Lung (tissue), 12 donors: ENCODE measurements around the gene ADAMTSL2. TPM values are rescaled to one million over a fixed set of nuclear protein-coding genes. Genes with fewer than 3 reads are reported as not detected.

Experiments used
- ATAC-seq: fragments of 200-7000 bp; cut with Tn5 transposase; one replicate; pipeline ENCODE4 v1.9.1; 2020; ENCODE audit warnings: moderate number of reproducible peaks; ENCODE audit not compliant: insufficient read depth, low FRiP score
- DNase-seq, 3 donors: peaks; one replicate each; pipeline ENCODE4 v3.0.0-alpha.2; 2013 to 2017
- H3K27ac ChIP-seq, 2 donors: one replicate each; pipeline ENCODE4 v1.5.1; 2013; ENCODE audit warnings: mild to moderate bottlenecking in 2 of 2, moderate library complexity in 2 of 2, control low read depth in 1 of 2, inconsistent platforms in 1 of 2, low read depth in 1 of 2, low read length in 1 of 2
- H3K27me3 ChIP-seq, 3 donors: one replicate each; pipeline ENCODE4 v1.5.1; 2013; ENCODE audit warnings: low read length in 2 of 3; ENCODE audit not compliant: control insufficient read depth in 3 of 3, insufficient read depth in 3 of 3
- H3K36me3 ChIP-seq, 4 donors: one replicate each; pipeline ENCODE4 v1.5.1; 2013; ENCODE audit warnings: low read length in 4 of 4, mild to moderate bottlenecking in 1 of 4, moderate library complexity in 1 of 4; ENCODE audit not compliant: control insufficient read depth in 4 of 4, insufficient read depth in 4 of 4
- H3K4me1 ChIP-seq, 5 donors: one replicate each; pipeline ENCODE4 v1.5.1; 2013; ENCODE audit warnings: low read length in 5 of 5, mild to moderate bottlenecking in 2 of 5, moderate library complexity in 1 of 5; ENCODE audit not compliant: control insufficient read depth in 5 of 5, insufficient read depth in 5 of 5
- H3K4me3 ChIP-seq: one replicate; pipeline ENCODE4 v1.5.1; 2013; ENCODE audit warnings: mild to moderate bottlenecking, control low read depth, moderate library complexity
- H3K9ac ChIP-seq, 2 donors: one replicate each; pipeline ENCODE4 v1.5.1; 2013; ENCODE audit warnings: low read length in 2 of 2, control low read depth in 1 of 2; ENCODE audit not compliant: insufficient read depth in 1 of 2
- H3K9me3 ChIP-seq, 4 donors: one replicate each; pipeline ENCODE4 v1.5.1; 2013; ENCODE audit warnings: low read length in 3 of 4, mild to moderate bottlenecking in 1 of 4, moderate library complexity in 1 of 4; ENCODE audit not compliant: control insufficient read depth in 4 of 4, insufficient read depth in 3 of 4
- CTCF ChIP-seq: IDR thresholded peaks from 2 replicates; pipeline ENCODE4 v1.5.1; 2012; ENCODE audit warnings: mild to moderate bottlenecking; ENCODE audit errors: control extremely low read depth, extremely low read depth
- WGBS, 2 donors: extraction: QIAGEN DNeasy Blood & Tissue Kit; methylation state at CpG; one replicate each; pipeline ENCODE4 v1.1.7; 2013; 5-methylcytosine and 5-hydroxymethylcytosine counted together
- polyA plus RNA-seq, 2 donors: library from polyadenylated mRNA; stranded (reverse); fragments of 200-250 nt; gene quantifications; one replicate each; pipeline ENCODE4 v1.2.1, GENCODE V29; 2013
- total RNA-seq, 2 donors: library from RNA; depleted of rRNA in 1 of 2; stranded (reverse); fragments of >200 nt in 1 of 2; gene quantifications; one replicate each; pipeline ENCODE4 v1.2.1, GENCODE V29; 2014 to 2021
- donor health status: control.
- donor health status: control.
- donor health status: Bipolar disorder and iron deficiency.
- donor health status: healthy.
- donor health status: DM: yes; HTN: yes; CAD: no.

Gene ADAMTSL2
- total and polyA plus RNA-seq, 4 donors: 6.4 to 20.6 (median 10.1) TPM

DNA sequence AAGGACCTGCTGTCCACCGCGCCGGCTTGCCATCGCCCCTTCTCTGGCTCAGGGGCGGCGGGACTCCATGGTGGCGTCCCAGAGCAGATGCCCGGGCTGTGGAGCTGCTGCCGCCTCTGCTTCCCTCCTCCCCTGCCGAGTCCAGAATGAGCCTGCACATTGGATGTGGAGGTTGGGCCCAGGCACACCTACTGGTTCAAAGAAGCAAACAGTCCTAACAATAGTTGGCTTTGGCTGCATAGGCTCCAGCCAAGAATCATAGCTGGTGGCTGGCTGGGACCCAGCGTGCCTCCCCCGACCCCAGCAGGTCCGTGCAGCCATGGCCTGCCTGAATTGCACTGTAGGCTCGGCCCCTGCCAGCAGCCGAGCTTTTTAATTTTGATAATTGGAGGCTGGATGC, 25.8 kb downstream of the ADAMTSL2 start:
- DNase-seq (no peak), ATAC-seq (no peak)
- Histone ChIP-seq H3K36me3 (no peaks in the 10 kb centered on the region), H3K4me1 (peaks cover 0 to 71% (median 30%) of the 10 kb centered on the region in 5 donors), H3K9me3 (no peaks in the 10 kb centered on the region), H3K27me3 (peaks cover 0 to 5% (median 0%) of the 10 kb centered on the region in 3 donors), H3K9ac (no peak overlapping the region), H3K27ac (no peak overlapping the region), H3K4me3 (no peak overlapping the region)
- no peak for TF ChIP-seq CTCF
- WGBS, 2 donors: 63 to 87% methylated on average over 14 to 15 of the region's 15 CpGs

DNA sequence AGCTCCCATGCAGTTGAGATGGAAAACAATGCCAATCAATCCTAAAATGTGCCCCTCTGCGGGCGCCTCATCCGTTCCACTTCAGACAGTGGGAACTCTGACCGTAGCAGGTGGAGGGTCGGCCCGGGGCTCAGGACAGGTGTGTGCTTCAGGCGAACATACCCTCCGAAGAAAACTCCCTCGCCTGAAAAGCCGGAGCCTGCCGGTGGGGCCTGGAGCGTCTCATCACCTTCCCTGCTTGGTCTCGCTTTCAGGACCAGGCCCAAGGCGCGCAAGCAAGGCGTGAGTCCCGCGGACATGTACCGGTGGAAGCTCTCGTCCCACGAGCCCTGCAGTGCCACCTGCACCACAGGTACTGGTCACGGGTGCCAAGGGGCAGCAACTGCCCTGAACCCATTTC, 26.4 kb downstream of the ADAMTSL2 start:
- H3K27me3 ChIP-seq: peaks cover 0 to 5% (median 0%) of the 10 kb centered on the region in 3 donors
- no peaks in the 10 kb centered on the region for H3K36me3 ChIP-seq
- no peaks in the 10 kb centered on the region for H3K9me3 ChIP-seq
- TF ChIP-seq CTCF: no peak
- DNase-seq (no peak), ATAC-seq (no peak)
- H3K27ac ChIP-seq: no peak overlapping the region
- no peak overlapping the region for H3K9ac ChIP-seq
- H3K4me1 ChIP-seq: peaks cover 0 to 74% (median 31%) of the 10 kb centered on the region in 5 donors
- H3K4me3 ChIP-seq: no peak overlapping the region
- WGBS, 2 donors: 92 to 93% methylated on average over 22 of the region's 22 CpGs

- no peak overlapping the region for H3K9ac ChIP-seq
- DNase-seq: no peak
- no peaks in the 10 kb centered on the region for H3K9me3 ChIP-seq
- H3K27ac ChIP-seq: no peak overlapping the region
- no peak for TF ChIP-seq CTCF
- no peak for ATAC-seq
- WGBS, 2 donors: 87 to 91% methylated on average over 29 to 32 of the region's 32 CpGs
- H3K4me3 ChIP-seq: no peak overlapping the region
- peaks cover 0 to 65% (median 30%) of the 10 kb centered on the region in 5 donors for H3K4me1 ChIP-seq
- no peaks in the 10 kb centered on the region for H3K36me3 ChIP-seq
- H3K27me3 ChIP-seq: peaks cover 0 to 5% (median 0%) of the 10 kb centered on the region in 3 donors
Observed at GRCh38 chr9:133561976-133562554, 27.6 kb downstream of the ADAMTSL2 start.
